Ovary (tissue), 9 donors: ENCODE data around the gene NR2E3. TPM values are rescaled to one million over a fixed set of nuclear protein-coding genes. Genes with fewer than 3 reads are reported as not detected.

Experiments
- DNase-seq, 5 donors: peaks; one replicate each; pipeline ENCODE4 v3.0.0-alpha.2; 2019 to 2020
- H3K27ac ChIP-seq, 2 donors: fragments of 200-600 bp; one replicate each; pipeline versions ENCODE4 v1.5.1 to v1.8.0; 2019 to 2022
- H3K27me3 ChIP-seq: fragments of 200-600 bp; one replicate; pipeline ENCODE4 v1.8.0; 2022
- H3K36me3 ChIP-seq: fragments of 200-600 bp; sonication (generic); one replicate; pipeline ENCODE4 v1.5.1; 2019
- H3K4me1 ChIP-seq: one replicate; pipeline ENCODE4 v1.8.1; 2013; ENCODE audit warnings: mild to moderate bottlenecking, moderate library complexity; ENCODE audit not compliant: insufficient read depth
- H3K4me3 ChIP-seq: fragments of 200-600 bp; sonication (generic); one replicate; pipeline ENCODE4 v1.5.1; 2017
- H3K9me3 ChIP-seq, 2 donors: fragments of 200-600 bp in 1 of 2; sonication (generic) in 1 of 2; one replicate each; pipeline versions ENCODE4 v1.5.1 to v1.8.1; 2013 to 2019; ENCODE audit warnings: mild to moderate bottlenecking in 1 of 2, moderate library complexity in 1 of 2
- EP300 ChIP-seq: sonication (generic); formaldehyde crosslinking; IDR thresholded peaks from one replicate; pipeline ENCODE4 v1.6.1; 2017; ENCODE audit warnings: antibody characterized with exemption
- POLR2A ChIP-seq: fragments of 450-650 bp; IDR thresholded peaks from one replicate; pipeline ENCODE4 v1.6.1; 2017; ENCODE audit warnings: antibody characterized with exemption, mild to moderate bottlenecking, moderate library complexity
- WGBS, 3 donors: extraction: QIAGEN DNeasy Blood & Tissue Kit in 1 of 3; methylation state at CpG; one replicate each; pipeline versions ENCODE4 v1.1.5 to v1.1.7; 2013 to 2017; 5-methylcytosine and 5-hydroxymethylcytosine counted together
- intact Hi-C, 4 donors: fragments of 100-400 bp; cut with DNase I; formaldehyde crosslinking; loops; one replicate each; pipeline versions ENCODE4 v1.11.0 to v1.15.1; 2022 to 2023
- polyA plus RNA-seq, 2 donors: library from polyadenylated mRNA; stranded (reverse); fragments of 200-250 nt in 1 of 2; fragments of 350-450 nt in 1 of 2; fragmentation: Illumina TruSeq in 1 of 2; extraction: RNeasy Lipid Tissue Mini Kit (QIAGEN cat#74804) in 1 of 2; gene quantifications; one replicate each; pipeline ENCODE4 v1.2.3, GENCODE V29; 2013 to 2014
- total RNA-seq, 7 donors: library from RNA; depleted of rRNA in 2 of 7; stranded (reverse); fragments of >200 nt in 2 of 7; fragmentation: NEBNext Ultra II Directional in 3 of 7; extraction: Animal tissue kit (Norgen Biotek cat#: 25700) in 3 of 7; gene quantifications; one replicate each; pipeline versions ENCODE4 v1.1.0 to v1.2.4, GENCODE V29; 2016 to 2023
- TF ChIP-seq, protein P1 (sequence below), 3 donors: fragments of 450-650 bp in 2 of 3; fragments of 200-600 bp in 1 of 3; IDR thresholded peaks; one replicate each; pipeline versions ENCODE4 v1.5.1 to v1.8.0; 2016 to 2022; ENCODE audit warnings: antibody characterized with exemption in 3 of 3, mild to moderate bottlenecking in 1 of 3
- donor health status: DM: no; HTN: no; CAD: no; lungs with moderate emphysema.
- donor health status: DM: no; HTN: no; CAD: no.
- donor health status: Bipolar disorder and iron deficiency.
- donor health status: DM: yes; HTN: yes; CAD: no.
- donor health status: DM: no; HTN: no; CAD: no.
- donor health status: DM: yes; HTN: yes; CAD: no.

The NR2E3 gene
- total and polyA plus RNA-seq, 9 donors: 0.04 to 0.69 (median 0.22) TPM; not detected in 5

DNA sequence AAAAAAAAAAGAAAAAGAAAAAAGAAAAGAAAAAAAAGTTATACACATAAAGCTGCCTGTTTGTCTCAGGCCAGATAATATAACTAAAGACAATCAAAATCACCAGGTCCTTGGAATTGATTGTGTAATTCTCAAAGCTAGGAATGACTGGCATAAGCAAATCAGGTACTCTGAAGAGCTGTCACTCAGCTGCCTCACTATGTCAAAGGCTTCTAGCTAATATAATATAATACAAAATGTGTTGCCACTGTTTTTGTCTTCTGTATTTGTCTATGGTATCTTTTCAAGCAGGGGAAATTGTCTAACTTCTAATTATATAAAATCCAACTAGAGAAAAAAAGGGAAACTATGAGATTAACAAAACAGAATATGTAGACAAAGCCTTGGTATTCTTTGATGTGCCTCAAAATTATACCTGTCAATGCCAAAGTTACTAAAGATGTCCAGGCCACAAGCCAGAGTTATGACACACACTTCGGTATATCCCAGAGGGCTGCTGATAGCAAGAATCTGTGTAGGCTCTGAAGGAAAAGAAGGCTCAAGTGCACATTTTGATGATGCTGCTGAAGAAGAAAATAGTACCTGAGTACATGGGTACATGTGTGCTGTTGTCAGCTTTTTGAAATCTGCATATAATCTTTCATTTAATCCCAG lies 37.0 kb upstream of the NR2E3 start:
- TF ChIP-seq, protein P1, sequence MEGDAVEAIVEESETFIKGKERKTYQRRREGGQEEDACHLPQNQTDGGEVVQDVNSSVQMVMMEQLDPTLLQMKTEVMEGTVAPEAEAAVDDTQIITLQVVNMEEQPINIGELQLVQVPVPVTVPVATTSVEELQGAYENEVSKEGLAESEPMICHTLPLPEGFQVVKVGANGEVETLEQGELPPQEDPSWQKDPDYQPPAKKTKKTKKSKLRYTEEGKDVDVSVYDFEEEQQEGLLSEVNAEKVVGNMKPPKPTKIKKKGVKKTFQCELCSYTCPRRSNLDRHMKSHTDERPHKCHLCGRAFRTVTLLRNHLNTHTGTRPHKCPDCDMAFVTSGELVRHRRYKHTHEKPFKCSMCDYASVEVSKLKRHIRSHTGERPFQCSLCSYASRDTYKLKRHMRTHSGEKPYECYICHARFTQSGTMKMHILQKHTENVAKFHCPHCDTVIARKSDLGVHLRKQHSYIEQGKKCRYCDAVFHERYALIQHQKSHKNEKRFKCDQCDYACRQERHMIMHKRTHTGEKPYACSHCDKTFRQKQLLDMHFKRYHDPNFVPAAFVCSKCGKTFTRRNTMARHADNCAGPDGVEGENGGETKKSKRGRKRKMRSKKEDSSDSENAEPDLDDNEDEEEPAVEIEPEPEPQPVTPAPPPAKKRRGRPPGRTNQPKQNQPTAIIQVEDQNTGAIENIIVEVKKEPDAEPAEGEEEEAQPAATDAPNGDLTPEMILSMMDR (IDR thresholded peaks at IDR 0.05): no peak
- no peak for TF ChIP-seq EP300
- no peak for TF ChIP-seq POLR2A
- Histone ChIP-seq H3K27ac (no peak overlapping the region), H3K36me3 (no peaks in the 10 kb centered on the region), H3K9me3 (no peaks in the 10 kb centered on the region), H3K27me3 (no peaks in the 10 kb centered on the region), H3K4me3 (no peak overlapping the region), H3K4me1 (no peaks in the 10 kb centered on the region)
- intact Hi-C loops: no loop called here
- 78 to 97% (median 89%) methylated on average over 1 of the region's 1 CpG for WGBS, 3 donors
- no peak for DNase-seq

DNA sequence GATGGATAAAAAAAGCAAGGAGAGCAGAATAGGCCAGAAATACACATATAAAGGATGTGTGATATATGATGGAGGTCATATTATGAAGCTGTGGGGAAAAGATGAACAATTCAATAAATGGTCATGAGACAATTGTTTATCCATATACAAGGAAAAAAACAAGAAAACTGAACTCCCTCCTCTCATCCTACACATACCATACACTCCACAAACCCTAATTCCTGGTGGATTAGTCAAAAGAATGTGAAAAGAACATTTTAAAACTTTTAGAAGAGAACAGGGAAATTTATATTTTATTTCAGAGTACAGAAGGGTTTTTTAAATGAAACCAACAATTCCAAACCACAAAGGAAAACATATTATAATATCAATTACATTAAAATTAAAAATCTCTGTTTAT lies 34.5 kb upstream of the NR2E3 start:
- intact Hi-C loops: no loop called here
- no peak for DNase-seq
- H3K27ac ChIP-seq: no peak overlapping the region
- H3K9me3 ChIP-seq: no peaks in the 10 kb centered on the region
- H3K36me3 ChIP-seq: no peaks in the 10 kb centered on the region
- H3K4me3 ChIP-seq: no peak overlapping the region
- H3K4me1 ChIP-seq: peaks cover 2% of the 10 kb centered on the region
- TF ChIP-seq POLR2A (no peak), EP300 (no peak)
- TF ChIP-seq, protein P1 (IDR thresholded peaks at IDR 0.05): no peak
- H3K27me3 ChIP-seq: no peaks in the 10 kb centered on the region

DNA sequence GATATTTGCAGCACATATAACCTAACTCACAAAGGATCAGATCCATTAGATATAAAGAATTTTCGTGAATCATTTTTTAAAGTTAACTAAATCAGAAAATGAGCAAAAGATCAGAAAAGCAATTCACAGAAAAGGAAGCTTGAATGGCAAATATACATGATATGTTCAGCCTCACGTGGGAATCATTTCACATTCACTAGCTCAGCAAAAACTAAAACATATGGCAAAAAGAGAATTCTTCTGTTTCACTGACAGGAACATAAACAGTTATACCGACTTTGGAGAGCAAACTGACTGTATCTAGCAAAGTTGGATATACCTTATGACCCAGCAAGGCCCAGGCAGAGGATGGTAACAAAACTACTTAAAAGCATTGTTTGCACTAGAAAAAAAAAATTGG lies 34.0 kb upstream of the NR2E3 start:
- TF ChIP-seq EP300: no peak
- TF ChIP-seq, protein P1 (IDR thresholded peaks at IDR 0.05): no peak
- no peak for TF ChIP-seq POLR2A
- intact Hi-C loops: no loop called here
- no peaks in the 10 kb centered on the region for H3K36me3 ChIP-seq
- no peaks in the 10 kb centered on the region for H3K9me3 ChIP-seq
- DNase-seq: no peak
- H3K4me3 ChIP-seq: no peak overlapping the region
- H3K27me3 ChIP-seq: no peaks in the 10 kb centered on the region
- H3K4me1 ChIP-seq: peaks cover 2% of the 10 kb centered on the region
- WGBS, 3 donors: 70 to 75% (median 71%) methylated on average over 3 of the region's 3 CpGs
- H3K27ac ChIP-seq: no peak overlapping the region

DNA sequence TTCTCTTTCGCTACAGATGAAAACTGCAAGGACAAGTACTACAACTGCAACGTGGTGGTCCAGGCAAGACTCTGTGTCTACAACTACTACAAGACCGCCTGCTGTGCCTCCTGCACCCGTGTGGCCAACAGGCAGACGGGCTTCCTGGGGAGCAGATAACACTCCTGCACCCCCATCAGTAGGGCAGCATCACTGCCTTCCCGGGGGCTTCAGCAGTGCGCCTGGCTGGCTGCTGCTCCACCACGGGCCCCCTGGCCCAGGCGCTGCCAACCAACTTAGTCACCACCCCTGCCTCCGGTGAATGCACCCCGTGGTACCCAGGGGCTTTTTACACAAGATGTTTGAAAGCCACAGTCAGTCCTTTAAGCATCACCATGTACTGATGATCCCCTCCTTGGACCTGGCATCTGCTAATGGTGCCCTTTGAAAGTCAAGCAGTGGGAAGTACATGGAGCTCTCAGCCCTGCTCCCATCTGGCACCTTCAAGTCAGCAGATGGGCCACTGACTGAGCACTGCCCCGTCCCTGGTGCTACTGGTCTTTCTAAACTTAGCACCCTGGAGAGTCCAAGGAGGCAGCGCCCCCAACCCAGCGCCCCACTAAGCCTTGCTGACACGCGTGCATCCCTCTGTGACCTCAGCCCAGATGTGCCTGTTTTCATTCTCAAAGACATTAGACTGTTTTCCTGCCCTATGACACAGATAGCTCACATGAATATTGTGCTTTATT lies 33.0 kb upstream of the NR2E3 start:
- Histone ChIP-seq H3K36me3 (no peaks in the 10 kb centered on the region), H3K9me3 (no peaks in the 10 kb centered on the region), H3K27ac (no peak overlapping the region), H3K4me1 (peaks cover 2% of the 10 kb centered on the region), H3K4me3 (no peak overlapping the region), H3K27me3 (no peaks in the 10 kb centered on the region)
- TF ChIP-seq, protein P1 (IDR thresholded peaks at IDR 0.05): no peak
- TF ChIP-seq EP300: no peak
- no peak for TF ChIP-seq POLR2A
- WGBS, 3 donors: 84 to 87% (median 86%) methylated on average over 16 of the region's 16 CpGs
- no peak for DNase-seq
- intact Hi-C loops: no loop called here
